ENCODE measurements around the gene MINDY3. TPM values are rescaled to one million over a fixed set of nuclear protein-coding genes. Genes with fewer than 3 reads are reported as not detected.
"Not testable (repeated sequence)": the region's sequence is repeated elsewhere in the genome, so short reads cannot be mapped to it uniquely, and the experiment has no call there.

The MINDY3 gene
- total RNA-seq, 1 donor from 2014 or later, result 22.2 TPM

DNA sequence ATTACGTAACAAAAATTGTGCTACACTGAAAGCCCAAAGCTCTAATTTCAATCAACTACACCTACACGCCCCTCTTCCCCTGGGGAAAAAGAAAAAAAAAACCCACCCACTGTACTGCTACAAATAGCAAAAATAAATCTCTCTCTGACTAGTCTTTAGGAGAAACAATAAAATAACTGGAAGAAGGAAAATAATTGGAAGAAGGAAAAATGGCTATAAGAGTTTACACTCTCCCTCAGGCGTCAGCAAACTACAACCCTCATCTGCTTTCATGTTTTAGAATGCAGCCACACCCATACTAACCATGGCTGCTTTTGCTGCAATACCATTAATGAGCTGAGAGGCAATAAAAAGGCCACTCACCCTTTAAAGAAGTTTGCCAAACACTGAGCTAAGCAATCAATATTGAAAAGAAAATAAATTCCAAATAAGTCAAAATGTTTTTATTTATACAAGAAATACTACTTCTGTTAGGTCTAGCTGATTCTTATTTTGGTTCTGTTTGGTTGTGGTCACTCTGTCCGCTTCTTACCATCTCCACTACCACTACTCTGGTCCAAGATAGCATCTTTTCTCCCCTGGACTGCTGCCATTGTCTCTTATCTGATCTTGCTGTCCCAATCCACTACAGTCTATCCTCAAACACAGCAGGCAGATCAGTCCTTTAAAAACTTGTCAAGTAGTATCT, 3.8 kb downstream of the MINDY3 start:
- no peaks in the 10 kb centered on the region for H3K27me3 ChIP-seq (ENCODE audit: control insufficient read depth, insufficient read depth, low read length)
- TF ChIP-seq, protein P1, sequence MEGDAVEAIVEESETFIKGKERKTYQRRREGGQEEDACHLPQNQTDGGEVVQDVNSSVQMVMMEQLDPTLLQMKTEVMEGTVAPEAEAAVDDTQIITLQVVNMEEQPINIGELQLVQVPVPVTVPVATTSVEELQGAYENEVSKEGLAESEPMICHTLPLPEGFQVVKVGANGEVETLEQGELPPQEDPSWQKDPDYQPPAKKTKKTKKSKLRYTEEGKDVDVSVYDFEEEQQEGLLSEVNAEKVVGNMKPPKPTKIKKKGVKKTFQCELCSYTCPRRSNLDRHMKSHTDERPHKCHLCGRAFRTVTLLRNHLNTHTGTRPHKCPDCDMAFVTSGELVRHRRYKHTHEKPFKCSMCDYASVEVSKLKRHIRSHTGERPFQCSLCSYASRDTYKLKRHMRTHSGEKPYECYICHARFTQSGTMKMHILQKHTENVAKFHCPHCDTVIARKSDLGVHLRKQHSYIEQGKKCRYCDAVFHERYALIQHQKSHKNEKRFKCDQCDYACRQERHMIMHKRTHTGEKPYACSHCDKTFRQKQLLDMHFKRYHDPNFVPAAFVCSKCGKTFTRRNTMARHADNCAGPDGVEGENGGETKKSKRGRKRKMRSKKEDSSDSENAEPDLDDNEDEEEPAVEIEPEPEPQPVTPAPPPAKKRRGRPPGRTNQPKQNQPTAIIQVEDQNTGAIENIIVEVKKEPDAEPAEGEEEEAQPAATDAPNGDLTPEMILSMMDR (IDR thresholded peaks at IDR 0.05; ENCODE audit: insufficient read depth, low read length, poor library complexity, severe bottlenecking), result no peak
- no peaks in the 10 kb centered on the region for H3K36me3 ChIP-seq (ENCODE audit: control insufficient read depth, insufficient read depth, low read length)
- no peak for DNase-seq (ENCODE audit: low read depth)
- H3K4me3 ChIP-seq (ENCODE audit: low read depth, low read length), result no peak overlapping the region

DNA sequence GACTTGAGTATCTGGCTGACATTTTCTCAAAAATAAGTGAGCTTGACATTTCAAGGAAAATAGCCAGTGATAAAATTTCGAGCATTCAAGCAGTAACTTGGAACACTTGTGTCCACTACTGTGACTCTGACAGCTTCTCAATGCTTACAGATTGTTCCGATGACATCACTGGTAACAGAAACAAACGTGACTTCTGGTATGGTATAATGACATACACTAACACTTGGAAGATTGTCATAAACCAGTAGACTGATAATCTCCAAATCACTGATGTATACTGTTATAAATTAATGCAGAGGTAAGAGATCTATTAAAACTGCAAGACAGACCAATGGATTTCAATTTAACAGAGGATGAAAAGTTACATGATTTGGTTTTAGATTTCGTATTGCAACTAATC, 6.5 kb downstream of the MINDY3 start:
- TF ChIP-seq, protein P1 (IDR thresholded peaks at IDR 0.05; ENCODE audit: insufficient read depth, low read length, poor library complexity, severe bottlenecking), result no peak
- DNase-seq (ENCODE audit: low read depth), result no peak
- Histone ChIP-seq H3K36me3 (ENCODE audit: control insufficient read depth, insufficient read depth, low read length) (no peaks in the 10 kb centered on the region), H3K27me3 (ENCODE audit: control insufficient read depth, insufficient read depth, low read length) (no peaks in the 10 kb centered on the region), H3K4me3 (ENCODE audit: low read depth, low read length) (no peak overlapping the region)

DNA sequence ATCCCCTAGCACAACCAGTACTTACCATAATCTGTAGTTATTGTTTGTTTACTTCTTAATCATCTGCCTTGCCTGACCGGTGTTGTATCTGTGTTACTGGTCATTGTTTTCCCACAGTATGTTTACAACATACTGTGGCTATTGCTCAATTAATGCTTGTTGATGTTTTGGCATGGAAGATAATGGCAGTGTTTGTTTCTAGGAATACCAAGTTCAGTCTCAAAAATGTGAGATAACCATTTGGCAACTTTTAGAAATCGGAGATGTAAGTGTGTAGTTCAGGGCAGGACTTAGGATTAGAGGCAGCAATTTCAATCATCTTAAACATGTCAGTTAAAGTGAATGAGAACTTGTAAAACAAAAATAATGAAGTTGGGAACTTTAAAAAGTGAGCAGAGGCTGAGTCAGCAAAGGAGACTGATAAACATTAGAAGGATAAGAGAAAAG, 8.2 kb downstream of the MINDY3 start:
- Histone ChIP-seq H3K27me3 (ENCODE audit: control insufficient read depth, insufficient read depth, low read length) (no peaks in the 10 kb centered on the region), H3K4me3 (ENCODE audit: low read depth, low read length) (no peak overlapping the region), H3K36me3 (ENCODE audit: control insufficient read depth, insufficient read depth, low read length) (no peaks in the 10 kb centered on the region)
- TF ChIP-seq, protein P1 (IDR thresholded peaks at IDR 0.05; ENCODE audit: insufficient read depth, low read length, poor library complexity, severe bottlenecking), result no peak
- no peak for DNase-seq (ENCODE audit: low read depth)

DNA sequence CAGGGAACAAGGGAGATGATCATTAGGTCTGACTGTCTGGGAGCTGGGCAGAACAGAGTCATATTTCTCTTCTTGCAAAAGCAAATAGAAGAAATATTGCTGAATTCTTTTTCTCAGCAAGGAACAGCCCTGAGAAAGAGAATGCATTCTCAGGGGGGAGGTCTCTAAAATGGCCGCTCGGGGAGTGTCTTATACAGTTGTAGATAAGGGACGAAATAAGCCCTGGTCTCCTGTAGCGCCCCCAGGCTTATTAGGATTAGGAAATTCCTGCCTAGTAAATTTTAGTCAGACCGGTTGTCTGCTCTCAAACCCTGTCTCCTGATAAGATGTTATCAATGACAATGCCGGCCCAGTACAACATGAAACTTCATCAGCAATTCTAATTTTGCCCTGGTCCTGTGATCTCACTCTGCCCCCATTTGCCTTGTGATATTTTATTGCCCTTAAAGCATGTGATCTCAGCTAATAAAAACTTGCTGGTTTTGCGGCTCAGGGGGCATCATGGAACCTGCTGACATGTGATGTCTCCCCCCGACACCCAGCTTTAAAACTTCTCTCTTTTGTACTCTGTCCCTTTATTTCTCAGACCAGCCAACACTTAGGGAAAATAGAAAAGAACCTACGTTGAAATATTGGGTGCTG, 9.8 kb downstream of the MINDY3 start:
- not testable (repeated sequence) for DNase-seq (ENCODE audit: low read depth); H3K27me3 ChIP-seq (ENCODE audit: control insufficient read depth, insufficient read depth, low read length); H3K36me3 ChIP-seq (ENCODE audit: control insufficient read depth, insufficient read depth, low read length); H3K4me3 ChIP-seq (ENCODE audit: low read depth, low read length)

DNA sequence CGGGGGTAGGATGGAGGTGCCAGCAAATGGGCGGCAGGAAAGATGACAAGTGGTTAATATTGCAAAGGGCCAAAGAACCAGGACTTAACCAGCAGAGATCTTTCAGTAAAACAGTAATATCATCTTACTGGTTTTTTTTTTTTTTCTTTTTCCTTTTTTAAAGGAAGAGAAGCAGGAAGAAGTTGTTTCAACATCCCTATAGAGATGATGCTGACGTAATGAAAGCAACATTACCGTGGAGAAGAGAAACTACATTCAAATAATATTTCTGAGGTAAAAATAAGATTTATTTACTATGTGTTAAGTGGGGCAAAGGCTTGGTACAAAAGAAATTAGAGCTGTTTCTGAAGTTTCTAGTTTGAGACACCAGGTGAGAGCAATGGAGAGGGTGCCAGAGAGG, 11.0 kb downstream of the MINDY3 start:
- Histone ChIP-seq H3K4me3 (ENCODE audit: low read depth, low read length) (no peak overlapping the region), H3K27me3 (ENCODE audit: control insufficient read depth, insufficient read depth, low read length) (no peaks in the 10 kb centered on the region), H3K36me3 (ENCODE audit: control insufficient read depth, insufficient read depth, low read length) (no peaks in the 10 kb centered on the region)
- no peak for DNase-seq (ENCODE audit: low read depth)
- TF ChIP-seq, protein P1 (IDR thresholded peaks at IDR 0.05; ENCODE audit: insufficient read depth, low read length, poor library complexity, severe bottlenecking), result no peak

DNA sequence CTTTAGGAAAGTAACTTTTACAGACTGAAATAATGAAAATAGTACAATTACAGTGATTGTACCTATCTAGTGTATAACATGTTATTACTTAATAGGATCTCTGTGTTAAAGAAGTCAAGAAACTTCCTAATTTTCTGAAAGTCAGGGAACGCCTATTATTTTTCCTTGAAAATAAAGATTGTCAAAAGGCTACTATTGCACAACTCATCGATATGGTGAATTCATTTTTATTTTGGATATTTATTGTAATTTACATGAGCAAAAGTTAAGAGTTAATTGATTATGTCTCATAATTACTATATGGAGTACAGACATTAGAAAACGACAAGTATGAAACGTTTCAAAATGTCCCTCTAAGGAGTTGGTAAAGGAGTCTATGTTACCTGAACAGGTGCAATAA, 12.8 kb downstream of the MINDY3 start:
- DNase-seq (ENCODE audit: low read depth), result no peak
- Histone ChIP-seq H3K27me3 (ENCODE audit: control insufficient read depth, insufficient read depth, low read length) (no peaks in the 10 kb centered on the region), H3K4me3 (ENCODE audit: low read depth, low read length) (no peak overlapping the region), H3K36me3 (ENCODE audit: control insufficient read depth, insufficient read depth, low read length) (no peaks in the 10 kb centered on the region)
- TF ChIP-seq, protein P1 (IDR thresholded peaks at IDR 0.05; ENCODE audit: insufficient read depth, low read length, poor library complexity, severe bottlenecking), result no peak
